Endothelial cell of umbilical vein (primary cell): ENCODE data around the gene NPHS1. TPM values are rescaled to one million over a fixed set of nuclear protein-coding genes. Genes with fewer than 3 reads are reported as not detected.

Experiments
- BruUV-seq: library from RNA; stranded (reverse); fragments of 400-500 nt; replicated peaks from 2 replicates; lab custom pipeline; 2021; lab: Mats Ljungman, UMichigan
- CTCF ChIA-PET: fragments of 300-600, 350-600 bp; sonication (Branson Sonifier 250); formaldehyde crosslinking; loops from one replicate; lab custom pipeline; 2021; ENCODE audit warnings: antibody characterized with exemption, inconsistent platforms; lab: Charles Lee
- POLR2A ChIA-PET: fragments of 300-600, 350-600 bp; sonication (Branson Sonifier 250); formaldehyde crosslinking; loops from one replicate; lab custom pipeline; 2021; ENCODE audit warnings: antibody characterized with exemption, inconsistent platforms; lab: Charles Lee
- DNase-seq: peaks from one replicate; pipeline ENCODE4 v3.0.0-alpha.2; 2011; ENCODE audit warnings: low read depth, low spot score
- FAIRE-seq: peaks from 2 replicates; lab custom pipeline; 2011; peaks lifted over from hg19 to GRCh38; lab: Jason Lieb, UNC
- H2AFZ ChIP-seq: 2 replicates; pipeline ENCODE4 v1.6.0; 2012; ENCODE audit warnings: low read depth, low read length, control low read depth, inconsistent platforms
- H3K27ac ChIP-seq: 2 replicates; pipeline ENCODE4 v1.5.1; 2011; ENCODE audit warnings: low read depth, mild to moderate bottlenecking, control low read depth, low read length, moderate library complexity; ENCODE audit not compliant: insufficient read depth
- H3K27me3 ChIP-seq, 2 experiments: 2 replicates each; pipeline versions ENCODE4 v1.6.0 to v1.6.1; 2011; ENCODE audit warnings: low read length in 2 of 2, mixed read lengths in 1 of 2; ENCODE audit not compliant: control insufficient read depth in 2 of 2, insufficient read depth in 2 of 2
- H3K36me3 ChIP-seq, 2 experiments: 2 replicates in 1 of 2; 3 replicates in 1 of 2; pipeline ENCODE4 v1.5.1; 2011; ENCODE audit warnings: low read length in 2 of 2, mild to moderate bottlenecking in 1 of 2, moderate library complexity in 1 of 2; ENCODE audit not compliant: control insufficient read depth in 2 of 2, insufficient read depth in 2 of 2; ENCODE audit errors: extremely low read depth in 1 of 2
- H3K4me1 ChIP-seq: 3 replicates; pipeline ENCODE4 v1.5.1; 2011; ENCODE audit warnings: mild to moderate bottlenecking, low read length; ENCODE audit not compliant: control insufficient read depth, insufficient read depth; ENCODE audit errors: extremely low read depth
- H3K4me2 ChIP-seq: 2 replicates; pipeline ENCODE4 v1.6.1; 2011; ENCODE audit warnings: low read length, control low read depth, mixed read lengths; ENCODE audit not compliant: insufficient read depth
- H3K4me3 ChIP-seq, 3 experiments: fragments of 200-600 bp in 1 of 3; sonication (generic), shearing (Covaris generic) in 1 of 3; replicated peaks in 1 of 3; 2 replicates each; pipeline ENCODE4 v1.5.1; 2011 to 2016; ENCODE audit warnings: control low read depth in 3 of 3, low read length in 3 of 3, mild to moderate bottlenecking in 2 of 3, inconsistent platforms in 1 of 3, low read depth in 1 of 3, moderate library complexity in 1 of 3; ENCODE audit not compliant: insufficient read depth in 1 of 3
- H3K79me2 ChIP-seq: 2 replicates; pipeline ENCODE4 v1.6.0; 2012; ENCODE audit warnings: low read length, inconsistent platforms; ENCODE audit not compliant: control insufficient read depth, insufficient read depth
- H3K9ac ChIP-seq: replicated peaks from 2 replicates; pipeline ENCODE3; 2011; ENCODE audit warnings: low read length, control low read depth; ENCODE audit not compliant: insufficient read depth; ENCODE audit errors: extremely low read depth
- H3K9me1 ChIP-seq: replicated peaks from 3 replicates; pipeline ENCODE4 v1.6.0; 2011; ENCODE audit warnings: mild to moderate bottlenecking, low read length; ENCODE audit not compliant: control insufficient read depth, insufficient read depth; ENCODE audit errors: extremely low read depth
- H3K9me3 ChIP-seq: replicated peaks from 2 replicates; pipeline ENCODE4 v1.5.1; 2012; ENCODE audit warnings: low read length, inconsistent platforms; ENCODE audit not compliant: control insufficient read depth, insufficient read depth
- H4K20me1 ChIP-seq: replicated peaks from 2 replicates; pipeline ENCODE3; 2011; ENCODE audit warnings: mild to moderate bottlenecking, low read length; ENCODE audit not compliant: control insufficient read depth, insufficient read depth; ENCODE audit errors: extremely low read depth
- CTCF ChIP-seq, 2 donors: IDR thresholded peaks; 1 replicate in 1 of 2; 2 replicates in 1 of 2; pipeline ENCODE4 v1.5.1; 2011; ENCODE audit warnings: low read length in 2 of 2, mild to moderate bottlenecking in 2 of 2, moderate library complexity in 2 of 2, control low read depth in 1 of 2, inconsistent platforms in 1 of 2, low read depth in 1 of 2; ENCODE audit not compliant: insufficient read depth in 1 of 2; ENCODE audit errors: extremely low read depth in 1 of 2
- EZH2 ChIP-seq: IDR thresholded peaks from 2 replicates; pipeline ENCODE4 v1.6.1; 2012; ENCODE audit warnings: borderline replicate concordance, low read depth, mild to moderate bottlenecking, moderate library complexity, low read length, inconsistent platforms; ENCODE audit not compliant: severe bottlenecking
- FOS ChIP-seq: IDR thresholded peaks from 2 replicates; pipeline ENCODE4 v1.6.1; 2011; ENCODE audit warnings: mild to moderate bottlenecking, low read length, moderate library complexity, borderline replicate concordance; ENCODE audit not compliant: insufficient read depth
- GATA2 ChIP-seq: IDR thresholded peaks from 2 replicates; pipeline ENCODE4 v1.7.0; 2011; ENCODE audit warnings: low read depth, mild to moderate bottlenecking, moderate library complexity, mixed read lengths, low read length; ENCODE audit not compliant: insufficient read length, insufficient read depth
- JUN ChIP-seq: IDR thresholded peaks from 2 replicates; pipeline ENCODE4 v1.6.1; 2011; ENCODE audit warnings: borderline replicate concordance, low read depth; ENCODE audit not compliant: insufficient read length, insufficient read depth
- MAX ChIP-seq: IDR thresholded peaks from 2 replicates; pipeline ENCODE4 v1.6.1; 2011; ENCODE audit not compliant: insufficient read depth, insufficient read length
- MYC ChIP-seq: IDR thresholded peaks from one replicate; pipeline ENCODE4 v1.6.1; 2011; ENCODE audit warnings: mild to moderate bottlenecking, low read depth, low read length
- POLR2A ChIP-seq: IDR thresholded peaks from 2 replicates; pipeline ENCODE4 v1.6.1; 2012; ENCODE audit warnings: low read depth, mild to moderate bottlenecking, control low read depth, low read length
- POLR2AphosphoS5 ChIP-seq: IDR thresholded peaks from 2 replicates; pipeline ENCODE4 v1.6.1; 2012; ENCODE audit warnings: low read depth, mild to moderate bottlenecking, control low read depth, low read length, moderate library complexity; ENCODE audit not compliant: insufficient read depth
- dilution Hi-C: fragments of 300-500 bp; cut with MboI; formaldehyde crosslinking; loops from one replicate; pipeline ENCODE4 v1.15.0; 2019; ENCODE audit warnings: low sequenced_read_pairs; ENCODE audit not compliant: extremely low pct_ligation_motif_present
- intact Hi-C: fragments of 100-400 bp; cut with micrococcal nuclease; formaldehyde crosslinking; loops from one replicate; pipeline ENCODE4 v1.10.0; 2022
- polyA plus RNA-seq, 4 experiments: library from polyadenylated mRNA; depleted of rRNA in 3 of 4; stranded (reverse) in 3 of 4; unstranded in 1 of 4; fragments of >200 nt; gene quantifications; 2 replicates each; pipeline versions ENCODE4 v1.2.1 to v1.2.3, GENCODE V29; 2011 to 2012; ENCODE audit warnings: missing spikeins in 1 of 4
- total RNA-seq: library from RNA; stranded (reverse); gene quantifications from 2 replicates; pipeline ENCODE4 v1.2.3, GENCODE V29; 2021

Gene NPHS1
- total and polyA plus RNA-seq, 2 donors (not counting 3 experiments of a cell fraction or from before 2014, with no cell fraction given), result not detected

- dilution Hi-C loops, result no loop called here
- H3K79me2 ChIP-seq, result no peaks in the 10 kb centered on the region
- H3K4me1 ChIP-seq, result no peaks in the 10 kb centered on the region
- H3K9ac ChIP-seq, result no peak overlapping the region
- no peak for TF ChIP-seq EZH2
- no peak for TF ChIP-seq JUN
- no peak for TF ChIP-seq GATA2
- no peak for TF ChIP-seq FOS
- no peak for TF ChIP-seq MYC
- no peak for TF ChIP-seq MAX
- no peak for TF ChIP-seq CTCF (IDR thresholded peaks at IDR 0.05; ENCODE audit: extremely low read depth in 1 of 2, insufficient read depth in 1 of 2, low read depth in 1 of 2, low read length in 2 of 2)
- no peak for TF ChIP-seq POLR2AphosphoS5
- TF ChIP-seq POLR2A, result no peak
- no peaks in the 10 kb centered on the region for H4K20me1 ChIP-seq
- H3K9me1 ChIP-seq, result no peaks in the 10 kb centered on the region
- H3K9me3 ChIP-seq, result no peaks in the 10 kb centered on the region
- no peaks in the 10 kb centered on the region for H3K36me3 ChIP-seq
- ChIA-PET POLR2A (no interaction called here), CTCF (interaction anchor here (0.8 to 1.6 kb wide), 6 partner anchors 9 to 102 kb away, joined by 3 to 8 read pairs (median 4); partner anchors contain the start of gene PRODH2)
- intact Hi-C loops, result loop anchor here (5.0 kb wide), 1 partner anchor 104 kb away; no protein-coding TSS in a partner anchor
- peak; percentile 45 for DNase-seq
- BruUV-seq, result no TSS peak
- no peak overlapping the region for H3K4me3 ChIP-seq
- no peak overlapping the region for H2AFZ ChIP-seq
- H3K27ac ChIP-seq, result no peak overlapping the region
- FAIRE-seq, result no peak
- no peak overlapping the region for H3K4me2 ChIP-seq
- H3K27me3 ChIP-seq, result no peaks in the 10 kb centered on the region
Measured at GRCh38 chr19:35828692-35829301, 23.5 kb downstream of the NPHS1 start.
